ENCODE data around the gene HFM1. TPM values are rescaled to one million over a fixed set of nuclear protein-coding genes. Genes with fewer than 3 reads are reported as not detected.

HFM1 gene
- total RNA-seq, 2 donors from 2014 or later, result 0.99 to 2.9 TPM

DNA sequence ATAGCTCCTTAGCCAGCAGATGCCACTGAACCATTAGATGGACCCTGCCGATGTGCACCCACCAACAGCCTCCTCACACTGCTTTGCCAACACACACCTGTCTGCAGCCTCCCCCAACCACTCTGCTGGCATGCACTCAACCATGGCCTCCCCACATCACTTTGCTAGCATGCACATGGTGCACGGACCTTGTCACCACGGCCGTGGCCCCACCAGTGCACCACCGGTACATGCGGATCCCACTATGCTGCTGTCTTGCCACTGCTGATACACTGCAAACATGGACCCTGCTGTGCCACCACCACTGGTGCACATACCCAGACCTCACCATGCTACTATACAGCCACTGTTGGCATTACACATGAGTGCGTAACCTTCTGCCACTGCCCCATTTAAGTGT is 66.1 kb downstream of the HFM1 start:
- no peak for ATAC-seq

DNA sequence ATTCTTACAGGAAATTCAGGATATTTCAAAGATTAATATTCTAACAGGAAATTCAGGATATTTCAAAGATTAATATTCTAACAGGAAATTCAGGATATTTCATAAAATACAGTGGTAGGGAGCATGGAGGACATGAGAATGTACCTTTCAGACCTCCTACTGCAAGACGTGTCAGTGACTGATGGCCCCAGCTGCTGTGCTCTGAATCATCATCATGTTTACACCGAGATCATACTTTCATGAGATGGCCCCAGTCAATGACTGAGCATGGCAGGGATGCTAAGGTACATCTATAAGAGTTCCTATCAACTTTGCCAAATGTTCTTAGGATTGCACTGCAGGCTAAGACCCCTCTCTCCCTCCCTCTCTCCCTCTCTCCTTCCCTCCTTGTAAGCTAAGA is 69.0 kb downstream of the HFM1 start:
- no peak for ATAC-seq
- no peaks in the 10 kb centered on the region for H3K4me1 ChIP-seq
- no peaks in the 10 kb centered on the region for H3K9me3 ChIP-seq
- no peak for TF ChIP-seq POLR2A (IDR thresholded peaks at IDR 0.05)
- TF ChIP-seq, protein P1, sequence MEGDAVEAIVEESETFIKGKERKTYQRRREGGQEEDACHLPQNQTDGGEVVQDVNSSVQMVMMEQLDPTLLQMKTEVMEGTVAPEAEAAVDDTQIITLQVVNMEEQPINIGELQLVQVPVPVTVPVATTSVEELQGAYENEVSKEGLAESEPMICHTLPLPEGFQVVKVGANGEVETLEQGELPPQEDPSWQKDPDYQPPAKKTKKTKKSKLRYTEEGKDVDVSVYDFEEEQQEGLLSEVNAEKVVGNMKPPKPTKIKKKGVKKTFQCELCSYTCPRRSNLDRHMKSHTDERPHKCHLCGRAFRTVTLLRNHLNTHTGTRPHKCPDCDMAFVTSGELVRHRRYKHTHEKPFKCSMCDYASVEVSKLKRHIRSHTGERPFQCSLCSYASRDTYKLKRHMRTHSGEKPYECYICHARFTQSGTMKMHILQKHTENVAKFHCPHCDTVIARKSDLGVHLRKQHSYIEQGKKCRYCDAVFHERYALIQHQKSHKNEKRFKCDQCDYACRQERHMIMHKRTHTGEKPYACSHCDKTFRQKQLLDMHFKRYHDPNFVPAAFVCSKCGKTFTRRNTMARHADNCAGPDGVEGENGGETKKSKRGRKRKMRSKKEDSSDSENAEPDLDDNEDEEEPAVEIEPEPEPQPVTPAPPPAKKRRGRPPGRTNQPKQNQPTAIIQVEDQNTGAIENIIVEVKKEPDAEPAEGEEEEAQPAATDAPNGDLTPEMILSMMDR (IDR thresholded peaks at IDR 0.05), result no peak
- 50 to 63% methylated on average over 2 of the region's 2 CpGs for WGBS, 2 donors
- intact Hi-C loops (cut with DNase I), result no loop called here
- H3K36me3 ChIP-seq (replicated peaks in 1 of 2; ENCODE audit: insufficient read depth in 1 of 2, low read depth in 2 of 2), result no peaks in the 10 kb centered on the region
- H3K4me3 ChIP-seq, result no peak overlapping the region
- no peak overlapping the region for H3K27ac ChIP-seq
- no peaks in the 10 kb centered on the region for H3K27me3 ChIP-seq
- no peak for DNase-seq

More for the DNA sequence above, 66.1 kb downstream of the HFM1 start:
- intact Hi-C loops (cut with DNase I), result no loop called here
- Histone ChIP-seq H3K9me3 (no peaks in the 10 kb centered on the region), H3K4me3 (no peak overlapping the region), H3K27me3 (no peaks in the 10 kb centered on the region), H3K27ac (no peak overlapping the region), H3K4me1 (no peaks in the 10 kb centered on the region), H3K36me3 (replicated peaks in 1 of 2; ENCODE audit: insufficient read depth in 1 of 2, low read depth in 2 of 2) (no peaks in the 10 kb centered on the region)
- no peak for DNase-seq
- WGBS, 2 donors, result 97 to 100% methylated on average over 2 to 7 of the region's 7 CpGs
- TF ChIP-seq, protein P1 (IDR thresholded peaks at IDR 0.05), result no peak
- no peak for TF ChIP-seq POLR2A (IDR thresholded peaks at IDR 0.05)

DNA sequence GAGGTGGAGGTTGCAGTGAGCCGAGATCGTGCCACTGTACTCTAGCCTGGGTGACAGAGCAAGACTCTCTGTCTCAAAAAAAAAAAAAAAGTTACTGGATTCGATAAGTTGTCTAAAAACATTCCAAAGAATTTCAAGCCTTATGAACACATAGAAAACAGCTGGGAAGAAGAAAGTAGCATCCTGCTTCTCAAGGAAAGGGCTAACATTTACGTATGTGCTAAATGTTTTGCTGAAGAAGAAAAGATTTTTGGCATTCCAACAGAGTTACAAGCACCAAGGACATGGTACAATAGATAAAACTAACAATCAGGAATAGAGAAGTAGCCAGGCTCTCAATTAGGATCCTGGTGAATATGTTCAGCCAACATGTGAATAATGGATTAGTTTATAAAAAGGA is 69.8 kb downstream of the HFM1 start:
- H3K27ac ChIP-seq, result no peak overlapping the region
- 89 to 93% methylated on average over 4 of the region's 4 CpGs for WGBS, 2 donors
- intact Hi-C loops (cut with DNase I), result no loop called here
- TF ChIP-seq, protein P1 (IDR thresholded peaks at IDR 0.05), result no peak
- TF ChIP-seq POLR2A (IDR thresholded peaks at IDR 0.05), result no peak
- no peaks in the 10 kb centered on the region for H3K27me3 ChIP-seq
- H3K36me3 ChIP-seq (replicated peaks in 1 of 2; ENCODE audit: insufficient read depth in 1 of 2, low read depth in 2 of 2), result no peaks in the 10 kb centered on the region
- DNase-seq, result no peak
- no peak for ATAC-seq
- no peaks in the 10 kb centered on the region for H3K4me1 ChIP-seq
- H3K9me3 ChIP-seq, result no peaks in the 10 kb centered on the region
- no peak overlapping the region for H3K4me3 ChIP-seq

DNA sequence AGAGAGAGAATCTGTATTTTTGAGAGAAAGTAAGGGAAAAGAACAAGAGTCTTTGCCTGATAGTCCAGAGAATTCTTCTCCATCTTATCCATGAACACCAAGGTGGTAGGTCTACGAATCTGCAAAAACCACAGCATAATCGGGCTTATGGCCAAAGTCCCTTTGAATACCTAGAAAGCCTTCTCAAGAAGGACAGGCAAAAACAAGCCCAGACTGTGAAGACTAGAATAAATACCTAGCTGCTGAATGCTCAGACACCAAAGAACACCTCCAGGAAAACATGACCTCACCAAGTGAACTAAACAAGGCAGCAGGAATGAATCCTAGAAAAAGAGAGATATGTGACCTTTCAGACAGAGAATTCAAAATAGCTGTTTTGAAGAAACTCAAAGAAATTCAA is 79.2 kb downstream of the HFM1 start:
- no peak overlapping the region for H3K4me3 ChIP-seq
- H3K36me3 ChIP-seq (replicated peaks in 1 of 2; ENCODE audit: insufficient read depth in 1 of 2, low read depth in 2 of 2), result no peaks in the 10 kb centered on the region
- no peak overlapping the region for H3K27ac ChIP-seq
- TF ChIP-seq POLR2A (IDR thresholded peaks at IDR 0.05), result no peak
- TF ChIP-seq, protein P1 (IDR thresholded peaks at IDR 0.05), result no peak
- DNase-seq (no peak), ATAC-seq (no peak)
- no peaks in the 10 kb centered on the region for H3K4me1 ChIP-seq
- no peaks in the 10 kb centered on the region for H3K9me3 ChIP-seq
- H3K27me3 ChIP-seq, result no peaks in the 10 kb centered on the region
- intact Hi-C loops (cut with DNase I), result no loop called here
- 90 to 96% methylated on average over 2 of the region's 2 CpGs for WGBS, 2 donors

DNA sequence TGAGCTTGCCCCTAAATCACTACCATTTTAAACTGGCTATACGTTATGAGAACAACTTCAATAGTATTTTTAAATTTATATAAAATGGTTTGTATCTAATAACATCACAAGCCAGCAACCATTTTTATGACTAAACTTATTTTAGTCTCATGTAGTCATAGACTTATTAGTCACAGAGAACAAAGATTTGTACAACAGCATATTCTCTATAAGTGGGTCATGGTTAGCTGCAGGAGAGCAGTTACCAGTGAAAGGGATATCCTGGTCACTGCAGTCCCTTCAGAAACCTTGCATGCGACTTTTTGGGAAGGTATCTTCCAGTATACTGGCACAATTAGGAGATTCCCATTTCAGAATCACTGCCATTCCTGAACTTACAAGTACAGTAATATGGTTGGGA is 90.0 kb downstream of the HFM1 start:
- H3K9me3 ChIP-seq, result no peaks in the 10 kb centered on the region
- H3K4me3 ChIP-seq, result no peak overlapping the region
- no peak overlapping the region for H3K27ac ChIP-seq
- ATAC-seq (no peak), DNase-seq (no peak)
- H3K36me3 ChIP-seq (replicated peaks in 1 of 2; ENCODE audit: insufficient read depth in 1 of 2, low read depth in 2 of 2), result no peaks in the 10 kb centered on the region
- TF ChIP-seq, protein P1 (IDR thresholded peaks at IDR 0.05), result no peak
- no peak for TF ChIP-seq POLR2A (IDR thresholded peaks at IDR 0.05)
- WGBS, 2 donors, result 77 to 84% methylated on average over 2 of the region's 2 CpGs
- intact Hi-C loops (cut with DNase I), result no loop called here
- no peaks in the 10 kb centered on the region for H3K27me3 ChIP-seq
- no peaks in the 10 kb centered on the region for H3K4me1 ChIP-seq

All from body of pancreas (tissue), 4 donors.